K562 (cell line): Measurements from ENCODE around the gene SGSM2. TPM values are rescaled to one million over a fixed set of nuclear protein-coding genes. Genes with fewer than 3 reads are reported as not detected.

Experiments
- ATAC-seq: fragments of 200-7000 bp; cut with Tn5 transposase; 3 replicates; pipeline ENCODE4 v1.9.1; 2020; ENCODE audit warnings: moderate library complexity
- BruUV-seq: library from RNA; stranded (reverse); fragments of 400-500 nt; replicated peaks from 2 replicates; lab custom pipeline; 2021; lab: Mats Ljungman, UMichigan
- CTCF ChIA-PET: fragments of 300-600 bp; formaldehyde crosslinking; extraction: SDS; loops from one replicate; lab custom pipeline; 2021; ENCODE audit warnings: low intra/inter-chr PET ratio; lab: Yijun Ruan, JAX
- POLR2A ChIA-PET: fragments of 300-600, 350-650 bp; sonication (Branson Sonifier 250); formaldehyde crosslinking; extraction: SDS; loops from one replicate; lab custom pipeline; 2021; ENCODE audit warnings: antibody characterized with exemption, inconsistent platforms; lab: Yijun Ruan, JAX
- DNase-seq, 4 experiments: peaks; one replicate each; pipeline versions ENCODE4 v3.0.0 to v3.0.0-alpha.2; 2011 to 2018; ENCODE audit warnings: low spot score in 3 of 4, mixed read lengths in 3 of 4; ENCODE audit errors: extremely low read depth in 1 of 4
- FAIRE-seq: peaks from 2 replicates; lab custom pipeline; 2011; peaks lifted over from hg19 to GRCh38; lab: Jason Lieb, UNC
- H2AFZ ChIP-seq: 2 replicates; pipeline ENCODE4 v1.6.0; 2011; ENCODE audit warnings: low read depth, low read length, control low read depth, inconsistent platforms
- H3K27ac ChIP-seq: fragments of 200-600 bp; 3 replicates; pipeline ENCODE4 v1.8.0; 2011; ENCODE audit warnings: low read depth, mild to moderate bottlenecking, control low read depth, inconsistent platforms, low read length, moderate library complexity, mixed read lengths; ENCODE audit errors: extremely low read depth
- H3K27me3 ChIP-seq, 2 experiments: fragments of 300-600 bp in 1 of 2; 2 replicates in 1 of 2; 3 replicates in 1 of 2; pipeline versions ENCODE4 v1.6.0 to v1.8.0; 2011; ENCODE audit warnings: inconsistent platforms in 2 of 2, low read length in 2 of 2, mild to moderate bottlenecking in 1 of 2, mixed read lengths in 1 of 2, moderate library complexity in 1 of 2; ENCODE audit not compliant: control insufficient read depth in 2 of 2, insufficient read depth in 2 of 2
- H3K36me3 ChIP-seq: fragments of 300-600 bp; 3 replicates; pipeline ENCODE4 v1.8.0; 2011; ENCODE audit warnings: mild to moderate bottlenecking, low read length, inconsistent platforms; ENCODE audit not compliant: control insufficient read depth, insufficient read depth
- H3K4me1 ChIP-seq, 2 experiments: fragments of 200-600 bp in 1 of 2; replicated peaks in 1 of 2; 2 replicates in 1 of 2; 3 replicates in 1 of 2; pipeline versions ENCODE4 v1.5.1 to v1.8.0; 2011; ENCODE audit warnings: inconsistent platforms in 2 of 2, low read length in 2 of 2, mild to moderate bottlenecking in 1 of 2, mixed read lengths in 1 of 2, moderate library complexity in 1 of 2; ENCODE audit not compliant: control insufficient read depth in 2 of 2, insufficient read depth in 2 of 2
- H3K4me2 ChIP-seq: 2 replicates; pipeline ENCODE4 v1.6.1; 2011; ENCODE audit warnings: low read length, control low read depth, inconsistent platforms, mixed read lengths; ENCODE audit not compliant: insufficient read depth
- H3K4me3 ChIP-seq: fragments of 200-600 bp; sonication (generic), shearing (Covaris generic); 2 replicates; pipeline ENCODE4 v1.5.1; 2016; ENCODE audit warnings: control low read depth, inconsistent platforms
- H3K79me2 ChIP-seq: fragments of 200-600 bp; 3 replicates; pipeline ENCODE4 v1.8.0; 2011; ENCODE audit warnings: low read length, inconsistent platforms; ENCODE audit not compliant: control insufficient read depth, insufficient read depth
- H3K9ac ChIP-seq, 2 experiments: 2 replicates each; pipeline versions ENCODE4 v1.6.0 to v1.6.1; 2011; ENCODE audit warnings: low read depth in 2 of 2, low read length in 2 of 2, control low read depth in 1 of 2, inconsistent platforms in 1 of 2, mild to moderate bottlenecking in 1 of 2, mixed read lengths in 1 of 2; ENCODE audit not compliant: insufficient read depth in 1 of 2
- H3K9me1 ChIP-seq: one replicate; pipeline ENCODE4 v1.6.0; 2011; ENCODE audit warnings: inconsistent platforms, mild to moderate bottlenecking, low read length, moderate library complexity; ENCODE audit not compliant: control insufficient read depth, insufficient read depth
- H3K9me3 ChIP-seq: replicated peaks from 2 replicates; pipeline ENCODE4 v1.5.1; 2011; ENCODE audit warnings: low read depth, low read length, inconsistent platforms; ENCODE audit not compliant: control insufficient read depth, insufficient read depth
- H4K20me1 ChIP-seq: replicated peaks from 2 replicates; pipeline ENCODE4 v1.6.1; 2011; ENCODE audit warnings: low read length, inconsistent platforms, mixed read lengths; ENCODE audit not compliant: control insufficient read depth, insufficient read depth
- NFIC ChIP-seq: fragments of 450-650 bp; IDR thresholded peaks from 2 replicates; pipeline ENCODE4 v1.6.1; 2017; ENCODE audit warnings: mild to moderate bottlenecking, inconsistent platforms
- POLR2G ChIP-seq: fragments of 200-400 bp; formaldehyde crosslinking; IDR thresholded peaks from 2 replicates; pipeline ENCODE4 v1.6.1; 2017; ENCODE audit warnings: low read depth, mild to moderate bottlenecking, antibody characterized with exemption, low read length, moderate library complexity
- RBM34 ChIP-seq: fragments of 200-400 bp; formaldehyde crosslinking; IDR thresholded peaks from 2 replicates; pipeline ENCODE4 v1.6.1; 2018; ENCODE audit warnings: low read length, borderline replicate concordance; ENCODE audit not compliant: insufficient read depth
- WGBS: fragments of 100-300 bp; shearing (Covaris generic); methylation state at CpG from one replicate; pipeline ENCODE4 v1.1.6; 2016; ENCODE audit warnings: low coverage, mixed read lengths; ENCODE audit not compliant: insufficient coverage; ENCODE audit errors: missing lambda C conversion rate; 5-methylcytosine and 5-hydroxymethylcytosine counted together
- in situ Hi-C: fragments of 300-500 bp; cut with MboI; formaldehyde crosslinking; loops from 4 replicates; pipeline ENCODE4 v1.15.0; 2018; ENCODE audit warnings: inconsistent platforms, mixed read lengths
- intact Hi-C: fragments of 100-400 bp; cut with micrococcal nuclease; formaldehyde crosslinking; loops from 2 replicates; pipeline ENCODE4 v1.14.2; 2022
- polyA plus RNA-seq, 8 experiments: library from polyadenylated mRNA; depleted of rRNA in 4 of 8; stranded (reverse) in 5 of 8; unstranded in 3 of 8; fragments of >200 nt; fragmentation: Nextera tagmentation in 2 of 8; fragmentation: Illumina TruSeq in 1 of 8; extraction: Ambion mirVana in 2 of 8; extraction: Trizol in 1 of 8; gene quantifications; 2 replicates each; pipeline versions ENCODE4 v1.2.1 to v1.2.3, GENCODE V29; 2011 to 2014; ENCODE audit warnings: inconsistent platforms in 1 of 8, missing spikeins in 1 of 8
- total RNA-seq, 7 experiments: library from RNA; depleted of rRNA in 6 of 7; stranded (reverse); fragments of >200 nt in 6 of 7; fragmentation: Illumina TruSeq in 2 of 7; extraction: Trizol in 2 of 7; gene quantifications; 2 replicates each; pipeline versions ENCODE4 v1.2.1 to v1.2.3, GENCODE V29; 2011 to 2021; ENCODE audit warnings: low replicate concordance in 1 of 7

SGSM2 gene
- total and polyA plus RNA-seq, 9 of the 15 experiments (the other 6 are each of a cell fraction or from before 2014, with no cell fraction given): 0.20 to 26.3 (median 14.8) TPM

- Histone ChIP-seq H3K27ac (no peak overlapping the region), H3K9me3 (no peaks in the 10 kb centered on the region), H2AFZ (no peak overlapping the region), H4K20me1 (no peaks in the 10 kb centered on the region), H3K9me1 (no peaks in the 10 kb centered on the region), H3K36me3 (peaks cover 10% of the 10 kb centered on the region; the same call in 1 of the 3 replicates), H3K4me3 (no peak overlapping the region), H3K79me2 (peaks cover 7% of the 10 kb centered on the region), H3K9ac (peak overlapping the region in 1 of 2 experiments; percentile 68; a peak in 1 of 4 replicates), H3K4me1 (peaks cover 18 to 51% of the 10 kb centered on the region in 2 experiments), H3K27me3 (no peaks in the 10 kb centered on the region), H3K4me2 (no peak overlapping the region)
- TF ChIP-seq POLR2G: peak; percentile 35; the same call in 1 of the 2 replicates
- 0 out of 2 replicates have a peak, but pooled peaks have one; percentile 6 for TF ChIP-seq NFIC
- TF ChIP-seq RBM34: no peak
- DNase-seq: no peak
- in situ Hi-C loops (no loop called here), intact Hi-C loops (no loop called here)
- peak; percentile 32 for ATAC-seq
- POLR2A ChIA-PET: interaction anchor here (0.6 to 1.4 kb wide), 4 partner anchors 28 to 36 kb away, joined by 3 to 5 read pairs (median 4); no protein-coding TSS in a partner anchor
- 73% methylated on average over 10 of the region's 18 CpGs for WGBS
- no TSS peak for BruUV-seq
- FAIRE-seq: no peak
- CTCF ChIA-PET: no interaction called here
Measured at GRCh38 chr17:2385240-2386210, 48.2 kb downstream of the SGSM2 start.
